Fibroblast of lung (primary cell): ENCODE data around the gene GCAT. TPM values are rescaled to one million over a fixed set of nuclear protein-coding genes. Genes with fewer than 3 reads are reported as not detected.

Experiments used
- DNase-seq, 2 donors: peaks; one replicate each; pipeline versions ENCODE4 v3.0.0 to v3.0.0-alpha.2; 2010; ENCODE audit warnings: low read depth in 2 of 2
- H2AFZ ChIP-seq: 2 replicates; pipeline ENCODE4 v1.5.1; 2012; ENCODE audit warnings: low read length, control low read depth, inconsistent platforms
- H3K27ac ChIP-seq: 2 replicates; pipeline ENCODE4 v1.5.1; 2011; ENCODE audit warnings: low read length, control low read depth; ENCODE audit not compliant: insufficient read depth
- H3K27me3 ChIP-seq: 2 replicates; pipeline ENCODE4 v1.5.1; 2011; ENCODE audit warnings: mild to moderate bottlenecking, low read length; ENCODE audit not compliant: control insufficient read depth, insufficient read depth
- H3K36me3 ChIP-seq: 2 replicates; pipeline ENCODE4 v1.5.1; 2011; ENCODE audit warnings: low read length; ENCODE audit not compliant: control insufficient read depth, insufficient read depth
- H3K4me1 ChIP-seq: 2 replicates; pipeline ENCODE4 v1.5.1; 2011; ENCODE audit warnings: low read length; ENCODE audit not compliant: control insufficient read depth, insufficient read depth; ENCODE audit errors: extremely low read depth
- H3K4me2 ChIP-seq: 2 replicates; pipeline ENCODE4 v1.5.1; 2011; ENCODE audit warnings: low read length, control low read depth; ENCODE audit not compliant: insufficient read depth; ENCODE audit errors: extremely low read depth
- H3K4me3 ChIP-seq, 4 experiments: fragments of 200-600 bp in 1 of 4; sonication (generic) in 1 of 4; replicated peaks in 1 of 4; 2 replicates each; pipeline ENCODE4 v1.5.1; 2011 to 2016; ENCODE audit warnings: low read length in 4 of 4, low read depth in 3 of 4, mild to moderate bottlenecking in 3 of 4, control low read depth in 2 of 4, inconsistent platforms in 1 of 4, mixed read lengths in 1 of 4; ENCODE audit not compliant: insufficient read depth in 1 of 4; ENCODE audit errors: control extremely low read depth in 1 of 4
- H3K79me2 ChIP-seq: 2 replicates; pipeline ENCODE4 v1.5.1; 2012; ENCODE audit warnings: mild to moderate bottlenecking, low read length, inconsistent platforms; ENCODE audit not compliant: control insufficient read depth, insufficient read depth
- H3K9ac ChIP-seq: 2 replicates; pipeline ENCODE4 v1.5.1; 2011; ENCODE audit warnings: mild to moderate bottlenecking, low read length, control low read depth; ENCODE audit not compliant: insufficient read depth
- H3K9me3 ChIP-seq: 2 replicates; pipeline ENCODE4 v1.5.1; 2012; ENCODE audit warnings: low read depth, low read length; ENCODE audit not compliant: control insufficient read depth, insufficient read depth
- H4K20me1 ChIP-seq: 2 replicates; pipeline ENCODE4 v1.5.1; 2011; ENCODE audit warnings: low read length; ENCODE audit not compliant: control insufficient read depth, insufficient read depth; ENCODE audit errors: extremely low read depth
- CTCF ChIP-seq, 2 donors: IDR thresholded peaks in 1 of 2; conservative IDR thresholded peaks in 1 of 2; 1 replicate in 1 of 2; 2 replicates in 1 of 2; pipeline ENCODE4 v1.5.1; 2011 to 2012; ENCODE audit warnings: low read length in 2 of 2, control low read depth in 1 of 2, inconsistent platforms in 1 of 2, low read depth in 1 of 2, mild to moderate bottlenecking in 1 of 2
- EZH2 ChIP-seq: IDR thresholded peaks from 2 replicates; pipeline ENCODE4 v1.5.1; 2012; ENCODE audit warnings: low read length, control low read depth, mild to moderate bottlenecking; ENCODE audit errors: missing control alignments
- polyA plus RNA-seq, 2 donors: library from polyadenylated mRNA; depleted of rRNA in 1 of 2; stranded (reverse) in 1 of 2; unstranded in 1 of 2; fragments of >200 nt; gene quantifications; 2 replicates each; pipeline ENCODE4 v1.2.1, GENCODE V29; 2011 to 2012; ENCODE audit warnings: missing spikeins in 1 of 2
- total RNA-seq: library from RNA; depleted of rRNA; stranded (reverse); fragments of >200 nt; gene quantifications from 2 replicates; pipeline ENCODE4 v1.2.1, GENCODE V29; 2014

Gene GCAT
- total and polyA plus RNA-seq, 2 donors (not counting 1 experiment from before 2014, with no cell fraction given), result 6.6 to 11.9 TPM

DNA sequence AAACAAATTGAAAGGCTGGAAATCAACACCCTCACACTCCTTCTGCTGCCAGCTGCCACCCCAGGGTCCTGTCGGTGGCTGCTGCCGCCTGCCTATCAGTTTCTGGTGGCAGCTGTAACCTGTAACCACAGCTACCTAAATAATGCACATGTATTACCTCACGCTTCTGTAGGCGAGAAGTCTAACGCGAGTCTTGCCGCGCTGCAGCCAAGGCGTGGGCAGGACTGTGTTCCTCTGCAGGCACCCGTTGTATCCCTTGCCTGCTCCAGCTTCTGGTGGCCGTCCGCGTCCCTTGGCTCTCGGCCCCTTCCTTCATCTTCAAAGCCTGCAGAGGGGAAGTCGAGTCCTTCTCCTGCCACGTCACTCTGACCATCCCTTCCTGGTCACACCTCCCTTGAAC is 44.1 kb upstream of the GCAT start:
- H4K20me1 ChIP-seq, result no peaks in the 10 kb centered on the region
- H3K27me3 ChIP-seq, result no peaks in the 10 kb centered on the region
- no peaks in the 10 kb centered on the region for H3K79me2 ChIP-seq
- peaks cover 37% of the 10 kb centered on the region for H3K36me3 ChIP-seq
- no peak for DNase-seq
- H3K4me1 ChIP-seq, result no peaks in the 10 kb centered on the region
- H3K4me3 ChIP-seq, result no peak overlapping the region
- H3K27ac ChIP-seq, result no peak overlapping the region
- H3K9ac ChIP-seq, result no peak overlapping the region
- H3K4me2 ChIP-seq, result no peak overlapping the region
- TF ChIP-seq CTCF (conservative IDR thresholded peaks at IDR 0.05 in 1 of 2, IDR thresholded peaks at IDR 0.05 in 1 of 2; ENCODE audit: low read depth in 1 of 2, low read length in 2 of 2), result no peak
- no peak for TF ChIP-seq EZH2
- no peaks in the 10 kb centered on the region for H3K9me3 ChIP-seq
- no peak overlapping the region for H2AFZ ChIP-seq

DNA sequence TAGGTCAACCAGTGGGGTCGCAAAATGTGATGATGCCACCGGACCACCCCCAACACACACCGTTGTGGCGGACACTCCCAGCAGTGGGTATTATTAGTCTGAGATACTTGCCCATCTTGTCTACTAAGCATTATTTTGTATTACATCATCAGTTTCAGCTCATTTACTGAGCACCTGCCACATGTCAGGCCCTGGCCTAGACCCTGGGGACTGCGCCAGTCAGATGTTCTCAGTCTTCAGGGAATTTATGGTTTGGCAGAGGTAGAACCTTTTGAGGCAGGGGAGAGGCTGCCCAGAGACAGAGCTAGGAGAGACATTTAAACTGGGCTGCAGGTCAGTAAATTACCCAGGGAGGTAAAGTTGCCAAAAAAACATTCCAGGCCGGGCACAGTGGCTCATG is 43.1 kb upstream of the GCAT start:
- Histone ChIP-seq H3K4me1 (no peaks in the 10 kb centered on the region), H3K27me3 (no peaks in the 10 kb centered on the region), H3K79me2 (no peaks in the 10 kb centered on the region), H3K9me3 (no peaks in the 10 kb centered on the region), H4K20me1 (no peaks in the 10 kb centered on the region), H3K27ac (no peak overlapping the region), H3K4me2 (no peak overlapping the region), H3K9ac (no peak overlapping the region), H3K4me3 (no peak overlapping the region), H2AFZ (no peak overlapping the region), H3K36me3 (peaks cover 36% of the 10 kb centered on the region)
- DNase-seq, result no peak
- TF ChIP-seq EZH2, result no peak
- TF ChIP-seq CTCF (conservative IDR thresholded peaks at IDR 0.05 in 1 of 2, IDR thresholded peaks at IDR 0.05 in 1 of 2; ENCODE audit: low read depth in 1 of 2, low read length in 2 of 2), result no peak

- no peak overlapping the region for H3K9ac ChIP-seq
- H3K27ac ChIP-seq, result no peak overlapping the region
- no peaks in the 10 kb centered on the region for H3K79me2 ChIP-seq
- no peaks in the 10 kb centered on the region for H3K9me3 ChIP-seq
- H3K4me1 ChIP-seq, result no peaks in the 10 kb centered on the region
- H3K4me2 ChIP-seq, result no peak overlapping the region
- no peaks in the 10 kb centered on the region for H4K20me1 ChIP-seq
- H3K36me3 ChIP-seq, result peaks cover 33% of the 10 kb centered on the region
- H2AFZ ChIP-seq, result no peak overlapping the region
- TF ChIP-seq CTCF (conservative IDR thresholded peaks at IDR 0.05 in 1 of 2, IDR thresholded peaks at IDR 0.05 in 1 of 2; ENCODE audit: low read depth in 1 of 2, low read length in 2 of 2) (no peak), EZH2 (no peak)
- no peaks in the 10 kb centered on the region for H3K27me3 ChIP-seq
- no peak for DNase-seq
- no peak overlapping the region for H3K4me3 ChIP-seq
These were observed 42.2 kb upstream of the GCAT start for GRCh38 chr22:37765498-37765897.
